ENCODE measurements around the gene FAM53A. TPM values are rescaled to one million over a fixed set of nuclear protein-coding genes. Genes with fewer than 3 reads are reported as not detected.

FAM53A gene
- total and polyA plus RNA-seq, 12 donors: 0.44 to 6.2 (median 1.4) TPM

DNA sequence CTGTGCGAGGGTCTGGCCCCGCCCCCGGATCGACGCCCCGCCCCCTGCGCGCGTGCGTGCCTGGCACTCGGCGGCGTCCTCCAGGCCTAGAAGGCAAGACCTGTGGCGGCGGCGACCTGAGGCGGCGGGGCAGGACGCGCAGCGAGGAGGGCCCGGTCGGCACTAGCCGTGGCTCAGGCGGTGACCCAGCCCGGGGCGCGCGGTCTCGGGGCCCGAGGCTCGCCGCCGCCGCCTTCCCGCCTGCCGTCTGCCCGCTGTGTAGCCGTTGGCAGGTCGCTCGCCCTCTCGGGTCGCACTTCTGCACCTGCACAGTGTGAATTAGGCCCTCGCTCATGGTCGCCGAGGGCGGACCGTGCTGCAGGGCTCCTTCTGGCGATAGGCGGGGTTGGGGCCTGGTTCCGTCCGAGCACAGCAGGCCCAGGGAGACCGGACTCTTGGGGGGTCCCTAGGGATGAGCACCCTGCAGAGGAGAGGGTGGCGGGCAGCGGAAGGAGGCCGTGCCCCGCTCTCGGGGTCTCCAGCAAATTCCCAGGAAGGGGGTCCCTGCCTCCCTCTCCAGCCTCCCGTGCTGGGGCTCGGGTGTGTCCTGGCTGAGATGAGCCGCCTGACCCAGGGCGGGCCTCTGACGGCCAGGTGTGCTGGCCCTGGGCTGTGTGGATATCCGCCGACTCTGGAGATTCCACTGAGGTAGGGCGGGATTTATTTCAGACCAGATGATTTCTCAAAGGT is 557 bp upstream of the FAM53A start:
- H3K9me3 ChIP-seq (replicated peaks in 1 of 3): no peaks in the 10 kb centered on the region
- peak in 4 of 7 donors; percentile 41 to 96 (median 94) for DNase-seq
- no peak for TF ChIP-seq CTCF (IDR thresholded peaks at IDR 0.05)
- TF ChIP-seq POLR2A (IDR thresholded peaks at IDR 0.05): no peak
- H3K4me1 ChIP-seq (replicated peaks in 1 of 2): peaks cover 3 to 6% of the 10 kb centered on the region in 2 donors
- intact Hi-C loops (cut with DNase I): no loop called here
- H3K36me3 ChIP-seq (replicated peaks in 1 of 2): no peaks in the 10 kb centered on the region
- no peaks in the 10 kb centered on the region for H3K27me3 ChIP-seq
- WGBS, 4 donors: 27 to 57% (median 43%) methylated on average over 17 to 66 of the region's 66 CpGs
- peak overlapping the region in 2 of 4 donors; percentile 18 to 79 for H3K4me3 ChIP-seq
- H3K27ac ChIP-seq: peak overlapping the region in 2 of 5 donors; percentile 54 to 82

DNA sequence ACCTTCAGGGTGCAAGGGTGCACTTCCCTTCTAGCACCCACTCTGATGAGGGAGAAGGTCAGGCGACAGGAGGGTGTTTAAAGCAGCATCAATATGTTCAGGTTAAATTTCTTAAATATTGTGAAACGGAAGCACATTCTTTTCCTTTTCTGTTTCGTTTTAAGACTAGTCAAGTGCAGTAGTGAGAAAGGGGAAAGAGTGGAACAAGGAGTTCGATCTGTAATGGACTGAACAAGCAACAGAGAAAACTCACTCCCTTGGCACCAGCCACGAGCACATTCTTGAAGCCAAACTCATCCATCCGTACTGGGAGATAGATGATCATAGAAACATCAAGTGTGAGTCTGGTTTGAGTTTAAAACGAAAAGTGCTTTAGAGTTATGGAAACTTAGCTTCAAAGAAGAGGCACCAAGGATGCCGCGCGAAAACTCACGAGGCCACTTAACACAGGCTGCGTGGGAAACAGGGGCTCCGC is 815 bp downstream of the FAM53A start:
- WGBS, 4 donors: 4 to 7% (median 5%) methylated on average over 13 of the region's 13 CpGs
- no peaks in the 10 kb centered on the region for H3K9me3 ChIP-seq (replicated peaks in 1 of 3)
- peaks cover 3 to 6% of the 10 kb centered on the region in 2 donors for H3K4me1 ChIP-seq (replicated peaks in 1 of 2)
- peak in 1 of 2 donors; percentile 7 for TF ChIP-seq POLR2A (IDR thresholded peaks at IDR 0.05)
- no peak for TF ChIP-seq CTCF (IDR thresholded peaks at IDR 0.05)
- intact Hi-C loops (cut with DNase I): no loop called here
- no peaks in the 10 kb centered on the region for H3K27me3 ChIP-seq
- peak overlapping the region; percentile 6 to 83 (median 79) for H3K27ac ChIP-seq
- no peaks in the 10 kb centered on the region for H3K36me3 ChIP-seq (replicated peaks in 1 of 2)
- H3K4me3 ChIP-seq: peak overlapping the region in 3 of 4 donors; percentile 40 to 79 (median 52)
- DNase-seq: peak in 6 of 7 donors; percentile 49 to 85 (median 70)

DNA sequence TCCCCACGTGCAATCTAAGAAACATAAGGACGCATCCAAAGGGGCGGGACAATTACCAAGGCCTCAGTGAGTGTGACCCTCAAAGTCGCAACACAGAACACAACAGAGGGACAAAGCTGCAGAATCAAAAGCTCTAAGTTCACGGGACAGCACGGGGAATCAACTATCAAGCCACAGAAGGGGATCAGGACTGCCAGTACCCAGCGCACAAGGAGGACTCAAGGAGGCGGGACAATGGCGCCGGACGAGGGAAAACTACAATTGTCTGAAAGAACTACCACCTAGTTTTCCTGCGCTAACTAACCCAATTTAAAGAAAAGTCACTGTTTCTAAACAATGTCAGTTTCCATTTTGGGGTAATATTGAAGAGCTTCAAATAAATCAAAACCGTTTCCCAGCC is 1.3 kb downstream of the FAM53A start:
- peak overlapping the region in 1 of 4 donors; percentile 79 for H3K4me3 ChIP-seq
- no peaks in the 10 kb centered on the region for H3K27me3 ChIP-seq
- peak in 1 of 7 donors; percentile 33 for DNase-seq
- WGBS, 4 donors: 85 to 89% (median 87%) methylated on average over 13 of the region's 13 CpGs
- no peaks in the 10 kb centered on the region for H3K36me3 ChIP-seq (replicated peaks in 1 of 2)
- intact Hi-C loops (cut with DNase I): no loop called here
- TF ChIP-seq CTCF (IDR thresholded peaks at IDR 0.05) (no peak), POLR2A (IDR thresholded peaks at IDR 0.05) (no peak)
- peak overlapping the region in 4 of 5 donors; percentile 71 to 83 (median 80) for H3K27ac ChIP-seq
- H3K4me1 ChIP-seq (replicated peaks in 1 of 2): peaks cover 3 to 6% of the 10 kb centered on the region in 2 donors
- H3K9me3 ChIP-seq (replicated peaks in 1 of 3): no peaks in the 10 kb centered on the region

- Histone ChIP-seq H3K4me3 (no peak overlapping the region), H3K9me3 (replicated peaks in 1 of 3) (no peaks in the 10 kb centered on the region), H3K36me3 (replicated peaks in 1 of 2) (no peaks in the 10 kb centered on the region), H3K27me3 (no peaks in the 10 kb centered on the region), H3K4me1 (replicated peaks in 1 of 2) (no peaks in the 10 kb centered on the region), H3K27ac (no peak overlapping the region)
- intact Hi-C loops (cut with DNase I): no loop called here
- no peak for TF ChIP-seq CTCF (IDR thresholded peaks at IDR 0.05)
- WGBS, 4 donors: 78 to 96% (median 85%) methylated on average over 5 of the region's 5 CpGs
- DNase-seq: no peak
Measured at GRCh38 chr4:1678244-1678643, 5.9 kb downstream of the FAM53A start.
